GM12878 (cell line): ENCODE data around the gene MTRF1. TPM values are rescaled to one million over a fixed set of nuclear protein-coding genes. Genes with fewer than 3 reads are reported as not detected.

Experiments used
- ATAC-seq: fragments of 200-7000 bp; cut with Tn5 transposase; 3 replicates; pipeline ENCODE4 v1.9.1; 2020; ENCODE audit warnings: mild to moderate bottlenecking, moderate library complexity
- BruUV-seq: library from RNA; stranded (reverse); fragments of 400-500 nt; replicated peaks from 2 replicates; lab custom pipeline; 2021; lab: Mats Ljungman, UMichigan
- CTCF ChIA-PET: fragments of 300-600 bp; sonication (Branson Sonifier 250); formaldehyde crosslinking; extraction: SDS; loops from one replicate; lab custom pipeline; 2021; ENCODE audit warnings: inconsistent platforms; lab: Yijun Ruan, JAX
- POLR2A ChIA-PET: fragments of 350-600 bp; formaldehyde crosslinking; extraction: SDS; loops from one replicate; lab custom pipeline; 2021; ENCODE audit warnings: inconsistent platforms; lab: Charles Lee
- RAD21 ChIA-PET: fragments of 300-600 bp; sonication (Branson Sonifier 250); formaldehyde crosslinking; loops from one replicate; lab custom pipeline; 2023; ENCODE audit warnings: antibody characterized with exemption; ENCODE audit not compliant: unreplicated experiment; lab: Charles Lee
- SMC1A ChIA-PET: fragments of 300-600 bp; sonication (Branson Sonifier 250); formaldehyde crosslinking; loops from one replicate; lab custom pipeline; 2023; ENCODE audit not compliant: unreplicated experiment, uncharacterized antibody; lab: Charles Lee
- DNase-seq: peaks from one replicate; pipeline ENCODE4 v3.0.0-alpha.2; 2011; ENCODE audit warnings: low read depth, low spot score
- FAIRE-seq: peaks from 3 replicates; lab custom pipeline; 2011; peaks lifted over from hg19 to GRCh38; lab: Jason Lieb, UNC
- H2AFZ ChIP-seq: 2 replicates; pipeline ENCODE4 v1.6.0; 2011; ENCODE audit warnings: low read depth, low read length, control low read depth; ENCODE audit not compliant: control insufficient read depth
- H3K27ac ChIP-seq: 2 replicates; pipeline ENCODE4 v1.5.1; 2011; ENCODE audit warnings: control low read depth; ENCODE audit not compliant: control insufficient read depth, insufficient read depth
- H3K27me3 ChIP-seq, 2 experiments: replicated peaks in 1 of 2; 2 replicates each; pipeline versions ENCODE4 v1.6.0 to v1.6.1; 2011; ENCODE audit warnings: low read length in 1 of 2; ENCODE audit not compliant: control insufficient read depth in 2 of 2, insufficient read depth in 2 of 2
- H3K36me3 ChIP-seq, 2 experiments: 2 replicates each; pipeline ENCODE4 v1.5.1; 2011; ENCODE audit warnings: low read length in 1 of 2; ENCODE audit not compliant: control insufficient read depth in 2 of 2, insufficient read depth in 2 of 2
- H3K4me1 ChIP-seq: 2 replicates; pipeline ENCODE4 v1.6.1; 2011; ENCODE audit warnings: mild to moderate bottlenecking, low read length, moderate library complexity, mixed read lengths; ENCODE audit not compliant: control insufficient read depth, insufficient read depth
- H3K4me2 ChIP-seq: 2 replicates; pipeline ENCODE4 v1.6.0; 2011; ENCODE audit warnings: control low read depth; ENCODE audit not compliant: control insufficient read depth, insufficient read depth
- H3K4me3 ChIP-seq: fragments of 200-600 bp; sonication (generic); 2 replicates; pipeline ENCODE4 v1.5.1; 2016
- H3K79me2 ChIP-seq: 2 replicates; pipeline ENCODE4 v1.6.0; 2011; ENCODE audit warnings: low read length; ENCODE audit not compliant: control insufficient read depth, insufficient read depth
- H3K9ac ChIP-seq: 2 replicates; pipeline ENCODE4 v1.8.0; 2011; ENCODE audit warnings: low read length, control low read depth, mixed read lengths; ENCODE audit not compliant: control insufficient read depth, insufficient read depth
- H3K9me3 ChIP-seq: replicated peaks from 3 replicates; pipeline ENCODE4 v1.5.1; 2011; ENCODE audit warnings: mild to moderate bottlenecking, low read length; ENCODE audit not compliant: control insufficient read depth, insufficient read depth
- H4K20me1 ChIP-seq: 2 replicates; pipeline ENCODE4 v1.6.0; 2011; ENCODE audit not compliant: control insufficient read depth, insufficient read depth
- CEBPZ ChIP-seq: fragments of 150-350 bp; IDR thresholded peaks from 2 replicates; pipeline ENCODE4 v1.6.1; 2016; ENCODE audit warnings: low read depth, low read length
- CREB1 ChIP-seq: IDR thresholded peaks from 2 replicates; pipeline ENCODE4 v1.6.1; 2012; ENCODE audit warnings: low read depth, mild to moderate bottlenecking, inconsistent platforms
- DPF2 ChIP-seq: fragments of 450-650 bp; IDR thresholded peaks from 2 replicates; pipeline ENCODE4 v1.6.1; 2017; ENCODE audit warnings: mild to moderate bottlenecking
- IKZF1 ChIP-seq: fragments of 450-650 bp; conservative IDR thresholded peaks from 2 replicates; pipeline ENCODE4 v1.6.1; 2017; ENCODE audit warnings: antibody characterized with exemption, mild to moderate bottlenecking
- MAX ChIP-seq: IDR thresholded peaks from 2 replicates; pipeline ENCODE4 v1.6.1; 2012; ENCODE audit warnings: low read depth, low read length, improper control_type of control experiment
- NFXL1 ChIP-seq: fragments of 450-650 bp; IDR thresholded peaks from 2 replicates; pipeline ENCODE4 v1.6.1; 2017; ENCODE audit warnings: antibody characterized with exemption, mild to moderate bottlenecking, borderline replicate concordance
- SREBF1 ChIP-seq: IDR thresholded peaks from 2 replicates; pipeline ENCODE4 v1.6.1; 2012; ENCODE audit warnings: mild to moderate bottlenecking, low read length
- SREBF2 ChIP-seq: IDR thresholded peaks from 2 replicates; pipeline ENCODE4 v1.6.1; 2012; ENCODE audit warnings: mild to moderate bottlenecking, low read length
- TCF7 ChIP-seq: IDR thresholded peaks from 2 replicates; pipeline ENCODE4 v1.6.1; 2014; ENCODE audit warnings: antibody characterized with exemption, borderline replicate concordance
- ZBTB40 ChIP-seq: fragments of 450-650 bp; IDR thresholded peaks from 2 replicates; pipeline ENCODE4 v1.6.1; 2016; ENCODE audit warnings: mild to moderate bottlenecking, moderate library complexity, borderline replicate concordance
- WGBS: methylation state at CpG from one replicate; pipeline ENCODE4 v1.1.6; 2016; ENCODE audit warnings: low lambda C conversion rate; ENCODE audit not compliant: insufficient replicate concordance, insufficient coverage; ENCODE audit errors: missing lambda C conversion rate; 5-methylcytosine and 5-hydroxymethylcytosine counted together
- in situ Hi-C: fragments of 300-500 bp; cut with MboI; formaldehyde crosslinking; loops from 9 replicates; pipeline ENCODE4 v1.14.3; 2018; ENCODE audit warnings: mixed read lengths
- intact Hi-C: fragments of 100-400 bp; cut with micrococcal nuclease; formaldehyde crosslinking; loops from one replicate; pipeline ENCODE4 v1.14.2; 2022; ENCODE audit not compliant: unreplicated experiment
- polyA plus RNA-seq, 11 experiments: library from polyadenylated mRNA; depleted of rRNA in 4 of 11; unstranded in 6 of 11; stranded (reverse) in 5 of 11; fragments of >200 nt; fragmentation: Nextera tagmentation in 4 of 11; fragmentation: Illumina TruSeq in 1 of 11; extraction: Ambion mirVana in 4 of 11; extraction: Trizol in 1 of 11; gene quantifications; 1 replicate in 1 of 11; 2 replicates in 10 of 11; pipeline versions ENCODE4 v1.2.1 to v1.2.3, GENCODE V29; 2011 to 2016; ENCODE audit warnings: inconsistent platforms in 2 of 11, missing spikeins in 2 of 11, low read depth in 1 of 11
- total RNA-seq, 4 experiments: library from RNA; depleted of rRNA in 3 of 4; stranded (reverse); fragments of >200 nt in 3 of 4; fragmentation: Illumina TruSeq in 1 of 4; extraction: Trizol in 1 of 4; gene quantifications; 2 replicates each; pipeline versions ENCODE4 v1.2.1 to v1.2.3, GENCODE V29; 2013 to 2021
- TF ChIP-seq, protein P1 (sequence below): IDR thresholded peaks from 2 replicates; pipeline ENCODE4 v1.6.1; 2012; ENCODE audit warnings: low read depth, low read length, improper control_type of control experiment
- TF ChIP-seq, protein P2 (sequence below): fragments of 450-650 bp; IDR thresholded peaks from 2 replicates; pipeline ENCODE4 v1.6.1; 2017; ENCODE audit warnings: mild to moderate bottlenecking
- TF ChIP-seq, protein P3 (sequence below): IDR thresholded peaks from 2 replicates; pipeline ENCODE4 v1.6.1; 2011; ENCODE audit warnings: borderline replicate concordance, low read depth, mild to moderate bottlenecking, moderate library complexity, mixed read lengths, low read length; ENCODE audit not compliant: insufficient read depth; ENCODE audit errors: extremely low read length

Gene MTRF1
- total and polyA plus RNA-seq, 10 of the 15 experiments (the other 5 are each of a cell fraction or from before 2014, with no cell fraction given) = 12.1 to 33.7 (median 20.6) TPM

DNA sequence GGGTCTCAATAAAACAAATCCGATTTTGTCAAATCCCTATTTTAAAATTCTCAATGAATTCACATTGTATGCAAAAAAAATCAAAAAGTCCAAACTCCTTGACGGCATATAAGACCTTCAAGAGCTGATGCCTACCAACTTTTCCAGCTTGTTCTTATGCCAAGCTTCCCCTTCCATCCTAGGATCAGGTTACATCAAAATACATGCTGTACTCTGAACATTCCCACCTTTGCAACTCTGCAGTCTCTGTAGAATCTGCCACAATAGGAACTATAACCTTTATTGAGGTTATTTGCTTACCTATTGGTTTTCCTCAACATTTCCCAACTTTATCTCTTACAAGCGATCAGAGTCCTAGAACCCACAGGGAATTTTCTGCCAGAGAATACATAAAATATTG, 76.9 kb downstream of the MTRF1 start:
- intact Hi-C loops = no loop called here
- Histone ChIP-seq H3K4me2 (no peak overlapping the region), H4K20me1 (no peaks in the 10 kb centered on the region), H3K9me3 (no peaks in the 10 kb centered on the region), H3K36me3 (no peaks in the 10 kb centered on the region), H3K9ac (no peak overlapping the region), H3K79me2 (no peaks in the 10 kb centered on the region), H3K4me1 (no peaks in the 10 kb centered on the region), H3K4me3 (no peak overlapping the region), H3K27ac (no peak overlapping the region), H2AFZ (no peak overlapping the region), H3K27me3 (no peaks in the 10 kb centered on the region)
- 78% methylated on average over 3 of the region's 3 CpGs for WGBS
- SMC1A ChIA-PET = interaction anchor here (1.0 kb wide), 1 partner anchor 10 kb away, joined by 3 read pairs; no protein-coding TSS in a partner anchor
- FAIRE-seq = no peak
- no peak for DNase-seq
- POLR2A ChIA-PET = interaction anchor here (1.4 kb wide), 1 partner anchor 10 kb away, joined by 3 read pairs; no protein-coding TSS in a partner anchor
- in situ Hi-C loops = no loop called here
- RAD21 ChIA-PET = no interaction called here
- BruUV-seq = no TSS peak
- no peak for ATAC-seq
- CTCF ChIA-PET = no interaction called here
- TF ChIP-seq NFXL1 = no peak
- TF ChIP-seq TCF7 = no peak
- TF ChIP-seq CEBPZ = no peak
- TF ChIP-seq ZBTB40 = no peak
- no peak for TF ChIP-seq SREBF2
- TF ChIP-seq CREB1 = no peak
- TF ChIP-seq, protein P1, sequence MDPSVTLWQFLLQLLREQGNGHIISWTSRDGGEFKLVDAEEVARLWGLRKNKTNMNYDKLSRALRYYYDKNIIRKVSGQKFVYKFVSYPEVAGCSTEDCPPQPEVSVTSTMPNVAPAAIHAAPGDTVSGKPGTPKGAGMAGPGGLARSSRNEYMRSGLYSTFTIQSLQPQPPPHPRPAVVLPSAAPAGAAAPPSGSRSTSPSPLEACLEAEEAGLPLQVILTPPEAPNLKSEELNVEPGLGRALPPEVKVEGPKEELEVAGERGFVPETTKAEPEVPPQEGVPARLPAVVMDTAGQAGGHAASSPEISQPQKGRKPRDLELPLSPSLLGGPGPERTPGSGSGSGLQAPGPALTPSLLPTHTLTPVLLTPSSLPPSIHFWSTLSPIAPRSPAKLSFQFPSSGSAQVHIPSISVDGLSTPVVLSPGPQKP = no peak
- TF ChIP-seq, protein P2, sequence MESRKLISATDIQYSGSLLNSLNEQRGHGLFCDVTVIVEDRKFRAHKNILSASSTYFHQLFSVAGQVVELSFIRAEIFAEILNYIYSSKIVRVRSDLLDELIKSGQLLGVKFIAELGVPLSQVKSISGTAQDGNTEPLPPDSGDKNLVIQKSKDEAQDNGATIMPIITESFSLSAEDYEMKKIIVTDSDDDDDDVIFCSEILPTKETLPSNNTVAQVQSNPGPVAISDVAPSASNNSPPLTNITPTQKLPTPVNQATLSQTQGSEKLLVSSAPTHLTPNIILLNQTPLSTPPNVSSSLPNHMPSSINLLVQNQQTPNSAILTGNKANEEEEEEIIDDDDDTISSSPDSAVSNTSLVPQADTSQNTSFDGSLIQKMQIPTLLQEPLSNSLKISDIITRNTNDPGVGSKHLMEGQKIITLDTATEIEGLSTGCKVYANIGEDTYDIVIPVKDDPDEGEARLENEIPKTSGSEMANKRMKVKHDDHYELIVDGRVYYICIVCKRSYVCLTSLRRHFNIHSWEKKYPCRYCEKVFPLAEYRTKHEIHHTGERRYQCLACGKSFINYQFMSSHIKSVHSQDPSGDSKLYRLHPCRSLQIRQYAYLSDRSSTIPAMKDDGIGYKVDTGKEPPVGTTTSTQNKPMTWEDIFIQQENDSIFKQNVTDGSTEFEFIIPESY = no peak
- TF ChIP-seq MAX = no peak
- no peak for TF ChIP-seq IKZF1
- TF ChIP-seq, protein P3, sequence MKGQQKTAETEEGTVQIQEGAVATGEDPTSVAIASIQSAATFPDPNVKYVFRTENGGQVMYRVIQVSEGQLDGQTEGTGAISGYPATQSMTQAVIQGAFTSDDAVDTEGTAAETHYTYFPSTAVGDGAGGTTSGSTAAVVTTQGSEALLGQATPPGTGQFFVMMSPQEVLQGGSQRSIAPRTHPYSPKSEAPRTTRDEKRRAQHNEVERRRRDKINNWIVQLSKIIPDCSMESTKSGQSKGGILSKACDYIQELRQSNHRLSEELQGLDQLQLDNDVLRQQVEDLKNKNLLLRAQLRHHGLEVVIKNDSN = no peak
- TF ChIP-seq SREBF1 = no peak
- TF ChIP-seq DPF2 = no peak
